ENCODE data around the gene NHERF2. TPM values are rescaled to one million over a fixed set of nuclear protein-coding genes. Genes with fewer than 3 reads are reported as not detected.

NHERF2 gene
- total RNA-seq, 6 experiments from 2014 or later, result 129 to 284 (median 186) TPM

DNA sequence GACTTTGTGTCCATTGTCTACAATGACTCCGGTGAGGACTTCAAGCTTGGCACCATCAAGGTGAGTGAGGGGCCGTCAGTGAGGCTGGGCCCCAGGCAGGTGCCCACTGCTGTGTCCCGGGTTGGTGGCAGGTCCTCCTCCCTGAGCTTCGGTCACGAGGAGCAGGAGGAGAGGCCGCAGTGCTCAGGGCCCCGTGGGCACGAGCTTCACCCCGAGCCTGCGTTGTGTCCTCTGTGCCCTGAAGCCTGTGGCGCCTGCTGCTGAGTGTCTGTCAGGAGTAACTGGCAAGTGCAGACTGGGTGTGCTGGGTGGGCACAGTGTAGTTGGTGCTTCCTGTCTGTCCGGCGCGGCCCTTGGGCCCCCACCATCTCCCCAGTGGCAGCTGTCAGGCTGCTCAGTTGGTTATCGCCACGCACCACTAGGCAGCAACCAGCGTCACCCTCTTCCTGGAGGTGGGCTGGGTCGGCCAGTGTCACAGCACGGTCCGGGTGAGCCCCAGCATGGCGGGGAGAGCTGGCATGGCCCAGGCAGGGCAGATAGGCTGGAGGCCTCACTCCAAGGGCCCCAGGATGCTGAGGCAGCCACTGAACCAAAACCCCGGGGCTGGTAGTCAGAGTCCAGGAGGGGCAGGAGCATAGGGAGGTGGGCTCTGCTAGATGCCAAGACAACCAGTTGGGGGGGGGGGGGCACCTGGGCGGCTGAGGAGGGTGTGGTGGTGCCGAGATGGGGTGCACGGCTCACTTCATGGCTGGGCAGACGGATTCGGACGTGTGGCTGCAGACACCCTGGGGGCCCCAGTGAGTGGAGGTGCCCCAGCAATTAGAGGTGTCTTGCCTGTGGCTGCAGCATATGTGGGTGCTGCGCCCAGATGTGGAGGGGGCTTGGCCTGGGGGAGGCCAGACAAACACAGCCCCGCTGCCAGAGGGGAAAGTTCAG lies 60.4 kb downstream of the NHERF2 start:
- DNase-seq, result no peak
- Histone ChIP-seq H3K36me3 (peaks cover 0 to 38% (median 6%) of the 10 kb centered on the region in 4 donors), H3K4me1 (peaks cover 0 to 67% (median 25%) of the 10 kb centered on the region in 4 donors), H3K27me3 (no peaks in the 10 kb centered on the region), H3K4me3 (no peak overlapping the region), H3K9me3 (no peaks in the 10 kb centered on the region), H3K27ac (peak overlapping the region in 1 of 3 donors; percentile 74)
- no peak for ATAC-seq
- WGBS (ENCODE audit: insufficient coverage, low coverage, low lambda C conversion rate, missing lambda C conversion rate), result 90% methylated on average over 2 of the region's 30 CpGs
- intact Hi-C loops (cut with DNase I), result no loop called here
- no peak for TF ChIP-seq POLR2A (IDR thresholded peaks at IDR 0.05)
- TF ChIP-seq, protein P1, sequence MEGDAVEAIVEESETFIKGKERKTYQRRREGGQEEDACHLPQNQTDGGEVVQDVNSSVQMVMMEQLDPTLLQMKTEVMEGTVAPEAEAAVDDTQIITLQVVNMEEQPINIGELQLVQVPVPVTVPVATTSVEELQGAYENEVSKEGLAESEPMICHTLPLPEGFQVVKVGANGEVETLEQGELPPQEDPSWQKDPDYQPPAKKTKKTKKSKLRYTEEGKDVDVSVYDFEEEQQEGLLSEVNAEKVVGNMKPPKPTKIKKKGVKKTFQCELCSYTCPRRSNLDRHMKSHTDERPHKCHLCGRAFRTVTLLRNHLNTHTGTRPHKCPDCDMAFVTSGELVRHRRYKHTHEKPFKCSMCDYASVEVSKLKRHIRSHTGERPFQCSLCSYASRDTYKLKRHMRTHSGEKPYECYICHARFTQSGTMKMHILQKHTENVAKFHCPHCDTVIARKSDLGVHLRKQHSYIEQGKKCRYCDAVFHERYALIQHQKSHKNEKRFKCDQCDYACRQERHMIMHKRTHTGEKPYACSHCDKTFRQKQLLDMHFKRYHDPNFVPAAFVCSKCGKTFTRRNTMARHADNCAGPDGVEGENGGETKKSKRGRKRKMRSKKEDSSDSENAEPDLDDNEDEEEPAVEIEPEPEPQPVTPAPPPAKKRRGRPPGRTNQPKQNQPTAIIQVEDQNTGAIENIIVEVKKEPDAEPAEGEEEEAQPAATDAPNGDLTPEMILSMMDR (IDR thresholded peaks at IDR 0.05), result no peak

DNA sequence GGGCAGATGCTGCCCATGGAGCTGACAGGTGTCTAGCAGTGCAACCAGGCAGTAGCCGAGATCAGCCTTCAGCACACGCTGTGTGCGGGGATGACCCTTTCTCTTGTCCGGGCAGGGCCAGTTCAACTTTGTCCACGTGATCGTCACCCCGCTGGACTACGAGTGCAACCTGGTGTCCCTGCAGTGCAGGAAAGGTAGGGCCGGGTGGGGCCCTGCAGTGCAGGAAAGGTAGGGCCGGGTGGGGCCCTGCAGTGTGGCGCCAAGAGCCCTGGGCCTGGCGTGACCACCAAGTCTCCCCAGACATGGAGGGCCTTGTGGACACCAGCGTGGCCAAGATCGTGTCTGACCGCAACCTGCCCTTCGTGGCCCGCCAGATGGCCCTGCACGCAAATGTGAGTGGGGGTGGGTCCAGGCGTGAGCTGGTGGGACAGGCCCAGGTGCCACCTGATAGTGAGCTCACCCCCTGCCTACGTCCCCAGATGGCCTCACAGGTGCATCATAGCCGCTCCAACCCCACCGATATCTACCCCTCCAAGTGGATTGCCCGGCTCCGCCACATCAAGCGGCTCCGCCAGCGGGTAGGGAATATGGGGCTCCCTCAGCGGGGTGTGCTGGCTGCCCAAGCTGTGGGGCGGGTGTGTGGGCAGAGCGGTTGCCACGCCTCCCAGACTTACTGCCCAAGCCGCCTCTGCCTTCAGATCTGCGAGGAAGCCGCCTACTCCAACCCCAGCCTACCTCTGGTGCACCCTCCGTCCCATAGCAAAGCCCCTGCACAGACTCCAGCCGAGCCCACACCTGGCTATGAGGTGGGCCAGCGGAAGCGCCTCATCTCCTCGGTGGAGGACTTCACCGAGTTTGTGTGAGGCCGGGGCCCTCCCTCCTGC lies 61.3 kb downstream of the NHERF2 start:
- ATAC-seq, result peak; percentile 2 to 43 (median 26)
- Histone ChIP-seq H3K4me3 (no peak overlapping the region), H3K9me3 (no peaks in the 10 kb centered on the region), H3K4me1 (peaks cover 0 to 59% (median 25%) of the 10 kb centered on the region in 4 donors), H3K27ac (peak overlapping the region in 1 of 3 donors; percentile 74), H3K36me3 (peaks cover 0 to 38% (median 6%) of the 10 kb centered on the region in 4 donors), H3K27me3 (no peaks in the 10 kb centered on the region)
- DNase-seq, result peak in 2 of 3 donors; percentile 85 to 90
- TF ChIP-seq POLR2A (IDR thresholded peaks at IDR 0.05), result no peak
- TF ChIP-seq, protein P1 (IDR thresholded peaks at IDR 0.05), result no peak
- intact Hi-C loops (cut with DNase I), result no loop called here
- no CpG with 5 or more reads among the region's 41 CpGs for WGBS (ENCODE audit: insufficient coverage, low coverage, low lambda C conversion rate, missing lambda C conversion rate)

Small RNAs within 50 kb of the gene (small RNA-seq; reads per million reads assigned to genes)
- gene RN7SL219P, result 0 reads per million in 2 experiments

Other genes with a start within 250 kb of the NHERF2 start
- gene SPSB3, start 244.3 kb upstream of the NHERF2 start, total RNA-seq, result 10 to 100 TPM; 18.6 to 42.5 (median 34.5) TPM
- 10 to 100 TPM; 21.1 to 90.3 (median 32.6) TPM for gene NUBP2, start 243.9 kb upstream of the NHERF2 start, total RNA-seq
- 100 to 1,000 TPM in 1 of 6 experiments, 10 to 100 TPM in 5; 38.7 to 124 (median 85.3) TPM for gene IGFALS, start 233.2 kb upstream of the NHERF2 start, total RNA-seq
- gene HAGH, start 200.1 kb upstream of the NHERF2 start, total RNA-seq, result 100 to 1,000 TPM in 4 of 6 experiments, 10 to 100 TPM in 2; 77.9 to 161 (median 143) TPM
- 10 to 100 TPM; 25.5 to 96.5 (median 36.0) TPM for gene FAHD1, start 199.7 kb upstream of the NHERF2 start, total RNA-seq
- under 1 TPM in 2 of 6 experiments, not detected in 4; 0.39 to 0.40 TPM for gene MEIOB, start 154.7 kb upstream of the NHERF2 start, total RNA-seq
- gene HS3ST6, start 108.5 kb upstream of the NHERF2 start, total RNA-seq, result not detected
- 100 to 1,000 TPM in 3 of 6 experiments, 10 to 100 TPM in 3; 63.4 to 121 (median 98.5) TPM for gene MSRB1, start 83.7 kb upstream of the NHERF2 start, total RNA-seq
- under 1 TPM in 1 of 6 experiments, not detected in 5; 0.12 TPM for gene RPL3L, start 72.2 kb upstream of the NHERF2 start, total RNA-seq
- gene NDUFB10, start 67.4 kb upstream of the NHERF2 start, total RNA-seq, result 100 to 1,000 TPM in 2 of 6 experiments, 10 to 100 TPM in 4; 68.7 to 210 (median 81.2) TPM
- gene RPS2, start 62.1 kb upstream of the NHERF2 start, total RNA-seq, result 1,000 to 10,000 TPM in 1 of 6 experiments, 100 to 1,000 TPM in 5; 451 to 1,052 (median 541) TPM
- not detected for gene RNF151, start 60.0 kb upstream of the NHERF2 start, total RNA-seq
- 10 to 100 TPM; 15.8 to 42.4 (median 18.1) TPM for gene TBL3, start 54.8 kb upstream of the NHERF2 start, total RNA-seq
- 1 to 10 TPM in 1 of 6 experiments, under 1 TPM in 3, not detected in 2; 0.51 to 1.3 (median 0.60) TPM for gene NOXO1, start 45.4 kb upstream of the NHERF2 start, total RNA-seq
- gene GFER, start 42.7 kb upstream of the NHERF2 start, total RNA-seq, result 10 to 100 TPM; 16.1 to 18.6 (median 18.0) TPM
- under 1 TPM in 1 of 6 experiments, not detected in 5; 0.22 TPM for gene SYNGR3, start 36.9 kb upstream of the NHERF2 start, total RNA-seq
- 10 to 100 TPM; 21.6 to 46.4 (median 25.0) TPM for gene ZNF598, start 17.1 kb upstream of the NHERF2 start, total RNA-seq
- 10 to 100 TPM in 2 of 6 experiments, 1 to 10 TPM in 4; 2.7 to 12.3 (median 8.2) TPM for gene NPW, start 7.1 kb upstream of the NHERF2 start, total RNA-seq
- 100 to 1,000 TPM in 1 of 6 experiments, 10 to 100 TPM in 5; 12.0 to 127 (median 42.6) TPM for gene NTHL1, start 20.9 kb downstream of the NHERF2 start, total RNA-seq
- gene TSC2, start 21.1 kb downstream of the NHERF2 start, total RNA-seq, result 100 to 1,000 TPM in 1 of 6 experiments, 10 to 100 TPM in 5; 25.7 to 124 (median 59.4) TPM
- 10 to 100 TPM; 28.5 to 58.2 (median 42.8) TPM for gene PKD1, start 109.0 kb downstream of the NHERF2 start, total RNA-seq
- 10 to 100 TPM in 3 of 6 experiments, 1 to 10 TPM in 3; 3.8 to 14.6 (median 8.7) TPM for gene RAB26, start 121.7 kb downstream of the NHERF2 start, total RNA-seq
- 10 to 100 TPM; 40.9 to 56.2 (median 46.2) TPM for gene TRAF7, start 128.9 kb downstream of the NHERF2 start, total RNA-seq
- not detected for gene CASKIN1, start 169.7 kb downstream of the NHERF2 start, total RNA-seq
- 10 to 100 TPM; 13.1 to 51.0 (median 17.5) TPM for gene MLST8, start 178.6 kb downstream of the NHERF2 start, total RNA-seq
- gene BRICD5, start 184.0 kb downstream of the NHERF2 start, total RNA-seq, result 1 to 10 TPM in 4 of 6 experiments, under 1 TPM in 2; 0.74 to 3.7 (median 2.0) TPM
- 10 to 100 TPM in 1 of 6 experiments, 1 to 10 TPM in 5; 3.8 to 14.2 (median 6.9) TPM for gene PGP, start 187.9 kb downstream of the NHERF2 start, total RNA-seq
- 10 to 100 TPM in 4 of 6 experiments, 1 to 10 TPM in 2; 8.9 to 11.3 (median 10.4) TPM for gene E4F1, start 196.7 kb downstream of the NHERF2 start, total RNA-seq
- gene DNASE1L2, start 209.5 kb downstream of the NHERF2 start, total RNA-seq, result 1 to 10 TPM in 1 of 6 experiments, under 1 TPM in 4, not detected in 1; 0.31 to 1.1 (median 0.40) TPM
- 100 to 1,000 TPM in 2 of 6 experiments, 10 to 100 TPM in 4; 68.1 to 150 (median 85.5) TPM for gene ECI1, start 224.7 kb downstream of the NHERF2 start, total RNA-seq
- gene RNPS1, start 241.2 kb downstream of the NHERF2 start, total RNA-seq, result 10 to 100 TPM; 29.0 to 61.9 (median 38.9) TPM